GM21717 (cell line): Measurements from ENCODE around the gene HADHA.
"Not testable (repeated sequence)": the region's sequence is repeated elsewhere in the genome, so short reads cannot be mapped to it uniquely, and the experiment has no call there.

Source experiments
- ATAC-seq: cut with Tn5 transposase; IDR thresholded peaks from one replicate; pipeline ENCODE4 v1.9.1; 2021; ENCODE audit warnings: mild to moderate bottlenecking, moderate library complexity; ENCODE audit not compliant: unreplicated experiment

HADHA gene

GRCh38 chr2:26176279-26176615 lies 68.2 kb downstream of the HADHA start:
- no peak for ATAC-seq

- ATAC-seq, result no peak
Observed at GRCh38 chr2:26175466-26176278, 68.8 kb downstream of the HADHA start.

DNA sequence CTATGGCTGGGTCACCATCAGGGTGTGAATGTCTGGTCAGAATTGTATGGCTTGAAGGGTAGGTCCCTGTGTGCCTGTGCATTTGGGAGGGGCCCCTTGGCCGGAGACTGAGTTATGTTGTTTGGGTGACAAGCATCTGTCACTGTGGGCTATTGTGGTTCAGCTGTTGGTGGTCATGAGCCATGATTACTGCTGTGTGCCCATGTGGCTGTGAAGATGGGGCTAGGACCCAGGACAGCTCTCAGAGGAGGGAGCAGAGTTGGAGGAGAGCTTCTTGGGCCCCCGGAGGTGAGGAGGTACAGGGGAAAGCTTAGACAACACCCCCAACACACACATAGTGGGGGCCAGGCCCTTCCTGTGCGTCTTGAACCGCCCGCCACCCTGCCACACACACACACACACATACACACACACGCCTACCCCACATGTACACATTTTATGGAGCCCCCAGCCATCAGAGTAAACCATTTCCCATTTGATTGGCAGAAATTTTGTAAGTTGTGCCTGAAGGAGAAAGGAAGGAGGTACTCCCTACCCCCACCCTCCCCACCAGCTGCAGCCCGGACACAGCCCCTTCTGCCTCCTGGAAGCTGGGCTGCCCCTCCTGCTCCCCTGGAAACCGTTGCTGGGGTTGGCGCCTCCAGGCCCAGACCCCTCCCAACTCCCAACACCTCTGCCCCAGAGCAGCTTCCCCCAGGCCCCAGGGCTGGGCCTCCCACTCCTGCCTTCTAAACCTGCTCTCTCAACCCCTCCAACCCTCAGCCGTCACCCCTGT lies 69.6 kb downstream of the HADHA start:
- ATAC-seq, result no peak

- no peak for ATAC-seq
Observed at GRCh38 chr2:26173776-26174482, 70.5 kb downstream of the HADHA start.

DNA sequence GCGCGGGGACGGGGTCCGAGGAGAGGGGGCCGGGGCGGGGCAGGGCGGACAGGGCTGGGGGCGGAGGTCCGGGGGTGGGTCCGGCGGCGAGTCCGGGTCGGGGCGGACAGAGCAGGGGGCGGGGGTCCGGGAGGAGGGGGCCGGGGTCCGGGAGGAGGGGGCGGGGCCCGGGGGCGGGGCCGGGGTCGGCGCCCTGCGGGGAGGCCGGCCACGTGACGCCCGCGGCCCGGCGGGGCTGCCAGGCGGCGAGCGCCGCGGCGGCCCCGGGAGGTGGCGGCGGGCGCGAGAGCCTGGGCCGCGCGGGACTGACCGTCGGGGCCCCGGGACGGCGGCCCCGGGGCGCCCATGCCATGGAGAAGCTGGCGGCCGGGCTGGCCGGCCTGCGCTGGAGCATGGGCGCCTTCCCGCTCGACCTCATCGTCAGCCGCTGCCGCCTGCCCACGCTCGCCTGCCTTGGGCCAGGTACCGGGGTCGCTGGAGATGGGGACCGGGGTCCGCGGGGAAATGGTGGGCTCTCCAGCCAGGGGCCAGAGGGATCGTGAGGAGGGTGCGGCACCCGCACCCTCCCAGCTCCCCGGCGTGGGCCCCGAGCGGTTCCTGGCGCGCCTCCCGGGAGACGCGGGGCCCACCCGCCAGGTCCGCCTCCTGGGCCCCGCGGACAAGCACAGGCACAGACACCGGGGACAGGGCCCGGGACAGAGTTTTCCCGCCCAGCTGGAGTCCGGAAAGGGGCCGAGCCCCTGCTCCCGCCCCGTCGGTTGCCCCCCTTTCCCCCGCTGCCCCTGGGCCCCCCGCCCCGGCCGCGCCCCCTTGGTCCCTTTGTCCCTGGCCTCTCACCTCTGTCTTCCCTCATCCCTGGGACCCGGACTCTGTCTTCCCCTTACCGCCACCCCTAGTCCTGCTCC lies 71.3 kb downstream of the HADHA start, which contains the start of gene GAREM2:
TSS of gene GAREM2 (plus strand) at position 218 of the 905 bp plus-strand sequence. CDS start at position 351, 133 bp downstream.
- ATAC-seq, result no peak

DNA sequence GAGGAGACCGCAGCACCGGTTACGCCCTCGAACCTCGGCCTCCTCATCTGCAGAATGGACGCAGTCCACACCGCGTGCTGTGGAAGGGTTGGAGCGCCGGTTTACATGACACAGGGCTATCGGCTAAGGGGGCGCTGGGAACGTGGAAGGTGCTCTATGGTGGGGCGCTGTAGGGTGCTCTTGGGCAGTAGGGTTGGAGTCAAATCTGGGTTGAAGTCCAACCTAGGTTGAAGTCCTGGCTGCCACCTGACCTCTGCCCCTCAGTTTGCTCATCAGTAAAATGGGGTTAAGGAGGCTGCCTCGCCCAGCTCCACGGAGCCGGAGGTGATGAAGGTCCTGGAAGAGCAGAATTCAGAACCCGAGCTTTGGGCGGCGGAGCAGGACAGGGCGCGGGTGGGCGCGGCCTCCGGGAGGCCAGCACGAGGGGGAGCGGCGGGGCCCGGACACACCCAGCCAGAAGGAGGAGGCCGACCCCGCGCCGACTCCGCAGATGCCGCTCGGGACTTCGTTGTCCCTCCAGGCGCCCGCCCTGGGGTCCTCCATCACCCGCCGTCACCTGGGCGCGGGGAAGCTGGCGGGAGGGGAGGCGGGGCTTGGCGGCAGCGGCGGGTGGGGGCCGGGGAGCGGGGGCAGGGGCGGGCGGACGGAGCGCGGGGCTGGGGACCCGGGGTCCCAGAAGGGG lies 72.1 kb downstream of the HADHA start:
- no peak for ATAC-seq

GRCh38 chr2:26170795-26171194 lies 73.6 kb downstream of the HADHA start:
- ATAC-seq, result no peak

- no peak for ATAC-seq
Observed at GRCh38 chr2:26169681-26170414, 74.6 kb downstream of the HADHA start.

- no peak for ATAC-seq
Observed at GRCh38 chr2:26169226-26169625, 75.2 kb downstream of the HADHA start.

- ATAC-seq, result no peak
Observed at GRCh38 chr2:26168785-26169184, 75.6 kb downstream of the HADHA start.

GRCh38 chr2:26166541-26166940 lies 77.9 kb downstream of the HADHA start:
- not testable (repeated sequence) for ATAC-seq

- ATAC-seq, result no peak
Observed at GRCh38 chr2:26165403-26165802, 79.0 kb downstream of the HADHA start.

- ATAC-seq, result no peak
Observed at GRCh38 chr2:26164641-26165211, 79.7 kb downstream of the HADHA start.

DNA sequence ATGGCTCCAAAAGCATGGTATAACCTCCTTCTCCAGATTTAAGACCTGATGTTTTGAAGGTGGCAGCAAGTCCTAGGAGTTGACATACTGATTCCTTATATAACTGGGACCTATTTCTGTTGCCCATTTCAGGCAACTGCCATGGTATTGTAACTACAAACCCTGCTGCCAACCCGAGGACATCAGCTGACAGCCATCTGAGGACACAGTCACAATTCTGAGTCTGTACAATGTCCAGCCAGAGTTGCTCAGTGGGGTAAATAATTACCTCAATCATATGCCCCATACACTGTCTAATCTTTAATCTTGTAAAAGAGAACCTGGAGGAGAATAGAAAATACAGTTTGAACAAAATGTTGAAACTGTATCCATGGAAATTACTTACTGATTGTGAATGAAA lies 80.2 kb downstream of the HADHA start:
- no peak for ATAC-seq

DNA sequence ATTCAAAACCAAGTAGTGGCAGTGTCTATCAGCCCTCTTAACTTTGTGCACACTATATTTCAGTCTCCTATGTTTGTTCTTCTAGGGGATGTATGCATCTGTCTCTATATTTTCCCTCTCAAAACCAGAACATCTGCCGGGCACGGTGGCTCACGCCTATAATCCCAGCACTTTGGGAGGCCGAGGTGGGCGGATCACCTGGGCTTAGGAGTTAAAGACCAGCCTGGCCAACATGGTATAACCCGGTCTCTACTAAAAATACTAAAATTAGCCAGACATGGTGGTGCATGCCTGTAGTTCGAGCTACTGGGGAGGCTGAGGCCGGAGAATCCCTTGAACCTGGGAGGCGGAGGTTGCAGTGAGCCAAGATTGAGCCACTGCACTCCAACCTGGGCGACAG lies 81.5 kb downstream of the HADHA start:
- ATAC-seq, result no peak

GRCh38 chr2:26161926-26162325 lies 82.5 kb downstream of the HADHA start:
- ATAC-seq, result no peak

- no peak for ATAC-seq
Observed at GRCh38 chr2:26157580-26157979, 86.9 kb downstream of the HADHA start.

DNA sequence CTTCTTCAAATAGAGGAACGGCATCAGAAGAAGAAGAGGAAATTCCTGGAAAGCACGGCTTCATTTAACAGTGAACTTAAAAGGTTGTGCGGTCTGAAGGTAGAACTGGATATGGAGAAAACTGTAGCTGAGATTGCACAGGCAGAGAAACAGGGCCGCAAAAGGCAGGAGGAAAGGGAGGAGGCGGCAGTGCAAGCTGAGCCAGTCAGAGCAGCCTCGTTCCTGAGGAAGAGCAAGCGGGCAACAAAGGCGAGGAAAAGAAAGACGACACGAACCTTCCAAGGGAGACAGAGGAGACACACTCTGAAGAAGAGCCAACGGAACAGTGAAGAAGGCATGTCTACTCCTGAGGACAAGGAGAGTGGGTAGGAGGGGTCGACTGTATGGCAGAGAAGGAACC lies 94.2 kb downstream of the HADHA start:
- no peak for ATAC-seq

GRCh38 chr2:26148501-26148900 lies 95.9 kb downstream of the HADHA start:
- no peak for ATAC-seq
